Mammary epithelial cell (primary cell): ENCODE results near the gene CACNA1A.

ENCODE experiments used
- EZH2 ChIP-seq: IDR thresholded peaks from 2 replicates; pipeline ENCODE4 v1.6.1; 2012; ENCODE audit warnings: low read length, inconsistent platforms, borderline replicate concordance
- TF ChIP-seq, protein P1 (sequence below), 2 donors: IDR thresholded peaks in 1 of 2; conservative IDR thresholded peaks in 1 of 2; 2 replicates each; pipeline ENCODE4 v1.5.1; 2011 to 2012; ENCODE audit warnings: inconsistent platforms in 2 of 2, low read length in 2 of 2, mild to moderate bottlenecking in 2 of 2, control low read depth in 1 of 2, low read depth in 1 of 2; ENCODE audit not compliant: insufficient read depth in 1 of 2; ENCODE audit errors: extremely low read depth in 1 of 2

DNA sequence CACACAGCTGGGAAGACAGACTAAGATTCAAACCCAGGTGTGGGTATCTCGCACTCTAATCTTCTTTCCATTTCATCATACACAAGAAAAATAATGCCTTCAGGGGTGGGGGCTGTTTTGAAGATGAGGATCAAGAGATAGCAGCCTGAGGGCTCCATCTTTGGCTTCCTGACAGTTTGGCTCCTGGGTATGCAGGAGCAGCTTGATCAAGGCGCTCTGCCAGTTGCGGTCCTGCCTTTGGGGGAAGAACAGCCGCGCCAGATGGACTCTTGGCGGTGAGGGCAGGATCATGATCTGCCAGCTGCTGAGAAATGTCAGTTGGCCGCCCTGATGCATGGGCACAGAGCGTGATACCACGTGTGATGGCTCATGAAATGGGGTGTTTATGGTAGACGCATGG, 236.9 kb downstream of the CACNA1A start:
- TF ChIP-seq, protein P1, sequence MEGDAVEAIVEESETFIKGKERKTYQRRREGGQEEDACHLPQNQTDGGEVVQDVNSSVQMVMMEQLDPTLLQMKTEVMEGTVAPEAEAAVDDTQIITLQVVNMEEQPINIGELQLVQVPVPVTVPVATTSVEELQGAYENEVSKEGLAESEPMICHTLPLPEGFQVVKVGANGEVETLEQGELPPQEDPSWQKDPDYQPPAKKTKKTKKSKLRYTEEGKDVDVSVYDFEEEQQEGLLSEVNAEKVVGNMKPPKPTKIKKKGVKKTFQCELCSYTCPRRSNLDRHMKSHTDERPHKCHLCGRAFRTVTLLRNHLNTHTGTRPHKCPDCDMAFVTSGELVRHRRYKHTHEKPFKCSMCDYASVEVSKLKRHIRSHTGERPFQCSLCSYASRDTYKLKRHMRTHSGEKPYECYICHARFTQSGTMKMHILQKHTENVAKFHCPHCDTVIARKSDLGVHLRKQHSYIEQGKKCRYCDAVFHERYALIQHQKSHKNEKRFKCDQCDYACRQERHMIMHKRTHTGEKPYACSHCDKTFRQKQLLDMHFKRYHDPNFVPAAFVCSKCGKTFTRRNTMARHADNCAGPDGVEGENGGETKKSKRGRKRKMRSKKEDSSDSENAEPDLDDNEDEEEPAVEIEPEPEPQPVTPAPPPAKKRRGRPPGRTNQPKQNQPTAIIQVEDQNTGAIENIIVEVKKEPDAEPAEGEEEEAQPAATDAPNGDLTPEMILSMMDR (conservative IDR thresholded peaks at IDR 0.05 in 1 of 2, IDR thresholded peaks at IDR 0.05 in 1 of 2; ENCODE audit: extremely low read depth in 1 of 2, insufficient read depth in 1 of 2, low read depth in 1 of 2, low read length in 2 of 2) = no peak
- TF ChIP-seq EZH2 = no peak
